CD4-positive, alpha-beta T cell treated with Interleukin-6 for 4 hours (primary cell): Measurements from ENCODE around the gene RECQL5.
A peak's percentile ranks its signal among the peaks of the same experiment; 100 is the strongest.
"Not testable (repeated sequence)": the region's sequence is repeated elsewhere in the genome, so short reads cannot be mapped to it uniquely, and the experiment has no call there.

Experiments
- DNase-seq: peaks from one replicate; pipeline ENCODE4 v3.0.0-alpha.2; 2020; ENCODE audit warnings: mixed read lengths

The RECQL5 gene

DNA sequence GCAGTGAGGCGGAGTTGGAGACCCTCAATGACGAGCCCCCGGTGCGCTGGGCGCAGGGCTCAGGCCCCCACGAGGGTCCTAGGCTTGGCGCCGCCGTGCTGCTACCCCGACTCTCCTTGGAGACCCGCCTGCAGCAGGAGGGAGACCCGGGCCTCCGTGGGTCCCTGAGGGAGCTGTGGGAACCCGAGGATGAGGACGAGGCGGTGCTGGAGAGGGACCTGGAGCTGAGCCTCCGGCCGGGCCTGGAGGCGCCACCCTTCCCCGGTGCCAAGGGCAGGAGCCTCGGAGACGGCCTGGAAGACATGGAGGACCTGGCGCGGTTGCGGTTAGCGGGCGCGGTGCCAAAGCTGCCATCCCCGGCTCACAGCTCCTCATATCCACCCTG lies 77.0 kb downstream of the RECQL5 start:
- DNase-seq = no peak

DNA sequence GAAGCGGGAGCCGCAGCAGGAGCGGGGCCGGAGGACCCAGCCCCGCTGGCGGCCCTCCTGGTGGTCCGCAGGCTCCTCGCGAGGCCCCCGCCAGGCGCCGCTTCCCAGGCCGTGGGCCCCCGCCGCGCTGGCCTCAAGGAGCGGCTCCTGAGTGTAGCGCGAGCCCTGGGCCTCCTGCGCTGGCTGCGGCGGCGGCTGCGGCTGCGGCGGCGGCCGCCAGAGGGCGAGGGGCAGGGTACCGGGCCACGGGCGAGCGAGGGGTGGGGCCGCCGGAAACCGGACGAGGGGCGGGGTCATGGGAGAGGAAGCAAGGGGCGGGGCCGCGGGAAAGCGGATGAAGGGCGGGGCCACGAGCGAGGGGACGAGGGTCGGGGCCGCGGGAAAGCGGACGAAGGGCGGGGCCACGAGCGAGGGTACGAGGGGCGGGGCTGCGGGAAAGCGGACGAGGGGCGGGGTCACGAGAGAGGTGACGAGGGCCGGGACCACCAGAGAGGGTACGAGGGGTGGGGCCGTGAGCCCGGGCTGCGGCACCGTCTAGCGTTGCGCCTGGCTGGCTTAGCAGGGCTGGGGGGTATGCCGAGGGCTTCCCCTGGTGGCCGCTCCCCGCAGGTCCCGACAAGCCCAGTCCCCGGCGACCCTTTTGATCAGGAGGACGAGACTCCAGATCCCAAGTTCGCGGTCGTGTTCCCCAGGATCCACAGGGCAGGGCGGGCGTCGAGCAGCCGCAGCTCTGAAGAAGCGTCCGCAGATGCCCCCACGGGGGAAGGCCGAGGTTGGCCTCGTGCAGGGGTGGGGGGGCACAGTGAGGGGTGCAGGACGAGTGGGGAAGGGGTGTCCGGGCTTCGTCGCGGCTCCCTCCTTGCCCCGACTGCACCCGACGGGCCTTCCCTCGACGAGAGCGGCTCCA lies 77.7 kb downstream of the RECQL5 start:
- peak; percentile 98 for DNase-seq

DNA sequence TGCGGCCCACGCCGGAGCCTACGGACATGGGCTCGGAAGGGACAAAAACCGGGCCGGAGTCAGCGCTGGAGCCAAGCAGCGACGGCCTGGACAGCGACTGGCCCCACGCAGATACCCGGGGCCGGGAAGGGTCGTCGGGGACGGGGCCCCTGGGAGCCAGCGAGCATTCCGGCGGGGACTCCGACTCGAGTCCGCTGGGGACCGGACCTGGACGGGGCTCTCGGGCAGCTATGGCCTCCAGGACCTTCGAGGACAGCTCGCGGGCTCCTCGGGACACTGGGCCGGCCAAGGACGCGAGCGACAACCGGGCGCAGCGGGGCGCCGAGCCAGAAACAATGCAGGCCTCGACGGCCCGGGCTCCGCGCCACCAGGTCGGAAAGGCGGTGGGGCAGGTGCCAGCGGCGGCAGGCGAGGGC lies 78.3 kb downstream of the RECQL5 start:
- no peak for DNase-seq

DNA sequence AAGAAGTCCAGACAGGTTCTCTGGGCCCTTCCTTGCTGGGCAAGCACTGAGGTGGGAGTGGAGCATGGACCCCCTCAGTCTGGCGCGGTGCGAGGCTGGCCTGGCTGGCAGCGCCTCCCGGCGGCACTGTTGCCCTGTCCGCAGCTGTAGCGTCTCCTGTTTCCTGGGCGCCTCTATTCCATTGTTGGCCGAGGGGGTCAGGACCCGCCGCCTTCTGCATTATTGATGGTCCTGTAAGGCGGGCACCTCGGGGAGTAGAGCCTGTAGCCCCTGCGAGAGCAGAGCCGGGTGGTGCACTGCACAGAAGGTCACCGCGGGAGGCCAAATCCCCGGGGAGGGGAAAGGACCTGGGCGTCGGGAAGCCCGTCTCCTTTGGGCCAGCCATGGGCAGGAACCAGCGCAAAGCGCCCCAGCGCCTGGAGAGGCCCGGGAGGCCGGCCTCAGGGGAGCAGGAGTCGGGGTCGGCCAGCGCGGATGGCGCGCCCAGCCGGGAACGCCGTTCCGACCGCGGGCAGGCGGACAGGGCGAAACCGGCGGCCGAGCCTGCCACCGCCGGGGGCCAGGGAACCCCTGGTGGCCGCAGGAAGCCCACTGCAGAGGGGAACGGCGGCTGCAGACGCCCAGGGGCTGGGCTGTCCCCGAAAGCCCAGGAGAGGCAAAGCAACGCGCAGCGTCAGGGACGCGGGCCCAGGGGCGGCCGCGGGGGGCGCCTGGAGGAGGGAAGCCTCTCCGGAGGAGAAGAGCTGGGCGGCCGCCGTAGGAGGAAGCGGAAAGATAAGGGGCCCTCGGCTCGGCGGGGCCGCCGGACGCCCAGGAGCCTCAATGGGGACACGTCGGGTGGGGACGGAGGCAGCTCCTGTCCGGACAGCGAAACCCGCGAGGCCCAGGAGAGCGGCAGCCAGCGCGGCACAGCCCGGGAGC lies 79.0 kb downstream of the RECQL5 start, which contains the start of gene MYO15B:
Gene MYO15B (plus strand): TSS at position 126 of the 921 bp plus-strand sequence. CDS start 258 bp downstream, at position 384.
- DNase-seq = peak; percentile 80

DNA sequence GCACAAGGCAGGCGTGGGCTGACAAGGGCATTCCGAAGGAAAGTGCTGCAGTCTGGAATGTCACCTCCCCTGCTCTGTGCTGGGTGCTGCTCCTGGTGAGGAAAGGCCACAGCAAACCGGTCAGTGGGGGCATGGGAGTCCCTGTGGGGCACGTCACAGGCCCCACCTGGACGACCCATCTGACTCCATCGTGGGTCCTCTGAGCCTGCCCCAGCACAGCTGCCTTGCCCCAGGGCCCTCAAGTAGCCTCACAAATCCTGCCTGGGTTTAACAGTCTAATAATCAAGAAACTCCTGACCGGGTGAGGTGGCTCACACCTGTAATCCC lies 82.1 kb downstream of the RECQL5 start:
- DNase-seq = no peak

DNA sequence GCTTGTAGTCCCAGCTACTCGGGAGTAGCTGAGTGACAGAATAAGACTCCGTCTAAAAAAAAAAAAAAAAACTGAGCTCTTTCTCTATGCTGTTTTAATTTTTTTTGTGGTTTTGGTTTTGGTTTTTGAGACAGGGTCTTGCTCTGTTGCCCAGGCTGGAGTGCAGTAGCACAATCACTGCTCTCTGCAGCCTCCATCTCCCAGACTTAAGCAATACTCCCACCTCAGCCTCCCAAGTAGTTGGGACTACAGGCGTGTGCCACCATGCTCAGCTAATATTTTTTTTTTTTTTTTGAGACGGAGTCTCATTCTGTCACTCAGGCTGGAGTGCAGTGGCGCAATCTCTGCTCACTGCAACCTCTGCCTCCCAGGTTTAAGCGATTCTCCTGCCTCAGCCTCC lies 83.8 kb downstream of the RECQL5 start:
- DNase-seq = not testable (repeated sequence)

DNA sequence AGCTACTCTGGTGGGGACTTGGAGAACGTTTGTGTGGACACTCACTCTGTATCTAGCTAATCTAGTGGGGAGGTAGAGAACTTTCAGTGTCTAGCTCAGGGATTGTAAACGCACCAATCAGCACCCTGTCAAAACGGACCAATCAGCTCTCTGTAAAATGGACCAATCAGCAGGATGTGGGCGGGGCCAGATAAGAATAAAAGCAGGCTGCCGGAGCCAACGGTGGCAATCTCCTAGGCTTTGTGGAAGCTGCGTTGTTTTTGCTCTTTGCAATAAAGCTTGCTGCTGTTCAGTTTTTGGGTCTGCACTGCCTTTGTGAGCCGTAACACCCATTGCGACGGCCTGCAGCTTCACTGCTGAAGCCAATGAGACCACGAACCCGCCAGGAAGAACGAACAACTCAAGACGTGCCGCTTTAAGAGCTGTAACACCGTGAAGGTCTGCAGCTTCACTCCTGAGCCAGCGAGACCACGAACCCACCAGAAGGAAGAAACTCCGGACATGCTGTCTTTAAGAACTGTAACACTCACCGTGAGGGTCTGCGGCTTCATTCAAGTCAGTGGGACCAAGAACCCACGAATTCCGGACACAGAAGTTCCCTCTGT lies 85.7 kb downstream of the RECQL5 start:
- DNase-seq = peak; percentile 56
